CD8-positive, alpha-beta memory T cell (primary cell): ENCODE measurements around the gene LMF1. TPM values are rescaled to one million over a fixed set of nuclear protein-coding genes. Genes with fewer than 3 reads are reported as not detected.

Experiments used
- CTCF ChIA-PET: fragments of 350-600 bp; sonication (Branson Sonifier 250); formaldehyde crosslinking; loops from one replicate; lab custom pipeline; 2021; ENCODE audit warnings: antibody characterized with exemption; lab: Charles Lee
- POLR2A ChIA-PET: fragments of 350-600 bp; sonication (Branson Sonifier 250); formaldehyde crosslinking; loops from one replicate; lab custom pipeline; 2021; ENCODE audit warnings: antibody characterized with exemption; lab: Charles Lee
- DNase-seq, 5 donors: peaks; one replicate each; pipeline versions ENCODE4 v3.0.0 to v3.0.0-alpha.2; 2020 to 2022; ENCODE audit warnings: mixed read lengths in 1 of 5
- H3K27ac ChIP-seq: one replicate; pipeline ENCODE4 v1.7.0; 2013; ENCODE audit warnings: low read depth, mild to moderate bottlenecking, low read length, moderate library complexity
- H3K27me3 ChIP-seq: 2 replicates; pipeline ENCODE4 v1.7.0; 2013; ENCODE audit warnings: low read length, mild to moderate bottlenecking; ENCODE audit not compliant: insufficient read depth, poor library complexity, severe bottlenecking
- H3K36me3 ChIP-seq: 2 replicates; pipeline ENCODE4 v1.7.0; 2013; ENCODE audit warnings: mild to moderate bottlenecking, low read length, moderate library complexity; ENCODE audit not compliant: insufficient read depth
- H3K4me1 ChIP-seq: 2 replicates; pipeline ENCODE4 v1.7.0; 2013; ENCODE audit warnings: mild to moderate bottlenecking, low read length, moderate library complexity; ENCODE audit not compliant: insufficient read depth
- H3K4me3 ChIP-seq: 2 replicates; pipeline ENCODE4 v1.7.0; 2013; ENCODE audit warnings: mild to moderate bottlenecking, low read length
- H3K9me3 ChIP-seq: 2 replicates; pipeline ENCODE4 v1.7.0; 2013; ENCODE audit warnings: mild to moderate bottlenecking, low read length
- H3K27ac Mint-ChIP-seq, 8 donors: one replicate each; pipeline ENCODE4 v1.8.0; 2020 to 2021; ENCODE audit warnings: mixed read lengths in 8 of 8, mild to moderate bottlenecking in 6 of 8, inconsistent platforms in 3 of 8, moderate library complexity in 3 of 8
- H3K27me3 Mint-ChIP-seq, 2 donors: one replicate each; pipeline ENCODE4 v1.8.0; 2020 to 2021; ENCODE audit warnings: mixed read lengths in 2 of 2, mild to moderate bottlenecking in 1 of 2, moderate library complexity in 1 of 2
- H3K36me3 Mint-ChIP-seq, 3 donors: one replicate each; pipeline ENCODE4 v1.8.0; 2020 to 2021; ENCODE audit warnings: mixed read lengths in 3 of 3, inconsistent platforms in 1 of 3, mild to moderate bottlenecking in 1 of 3
- H3K4me1 Mint-ChIP-seq, 3 donors: one replicate each; pipeline ENCODE4 v1.8.0; 2020 to 2021; ENCODE audit warnings: mixed read lengths in 3 of 3, inconsistent platforms in 1 of 3, mild to moderate bottlenecking in 1 of 3
- H3K4me3 Mint-ChIP-seq, 7 donors: one replicate each; pipeline ENCODE4 v1.8.0; 2020 to 2021; ENCODE audit warnings: mixed read lengths in 7 of 7, mild to moderate bottlenecking in 6 of 7, moderate library complexity in 4 of 7, inconsistent platforms in 2 of 7
- H3K9me3 Mint-ChIP-seq, 5 donors: one replicate each; pipeline ENCODE4 v1.8.0; 2020 to 2022; ENCODE audit warnings: mixed read lengths in 5 of 5, mild to moderate bottlenecking in 3 of 5, moderate library complexity in 2 of 5, inconsistent platforms in 1 of 5
- polyA plus RNA-seq: library from polyadenylated mRNA; unstranded; fragments of 300-500 nt; fragmentation: Illumina TruSeq; gene quantifications from one replicate; pipeline ENCODE4 v1.2.3, GENCODE V29; 2021
- total RNA-seq, 2 experiments: library from RNA; stranded (reverse); gene quantifications; one replicate each; pipeline ENCODE4 v1.2.3, GENCODE V29; 2021

LMF1 gene
- total RNA-seq (10 to 100 TPM; 11.7 to 14.0 TPM), polyA plus RNA-seq (15.8 TPM)

DNA sequence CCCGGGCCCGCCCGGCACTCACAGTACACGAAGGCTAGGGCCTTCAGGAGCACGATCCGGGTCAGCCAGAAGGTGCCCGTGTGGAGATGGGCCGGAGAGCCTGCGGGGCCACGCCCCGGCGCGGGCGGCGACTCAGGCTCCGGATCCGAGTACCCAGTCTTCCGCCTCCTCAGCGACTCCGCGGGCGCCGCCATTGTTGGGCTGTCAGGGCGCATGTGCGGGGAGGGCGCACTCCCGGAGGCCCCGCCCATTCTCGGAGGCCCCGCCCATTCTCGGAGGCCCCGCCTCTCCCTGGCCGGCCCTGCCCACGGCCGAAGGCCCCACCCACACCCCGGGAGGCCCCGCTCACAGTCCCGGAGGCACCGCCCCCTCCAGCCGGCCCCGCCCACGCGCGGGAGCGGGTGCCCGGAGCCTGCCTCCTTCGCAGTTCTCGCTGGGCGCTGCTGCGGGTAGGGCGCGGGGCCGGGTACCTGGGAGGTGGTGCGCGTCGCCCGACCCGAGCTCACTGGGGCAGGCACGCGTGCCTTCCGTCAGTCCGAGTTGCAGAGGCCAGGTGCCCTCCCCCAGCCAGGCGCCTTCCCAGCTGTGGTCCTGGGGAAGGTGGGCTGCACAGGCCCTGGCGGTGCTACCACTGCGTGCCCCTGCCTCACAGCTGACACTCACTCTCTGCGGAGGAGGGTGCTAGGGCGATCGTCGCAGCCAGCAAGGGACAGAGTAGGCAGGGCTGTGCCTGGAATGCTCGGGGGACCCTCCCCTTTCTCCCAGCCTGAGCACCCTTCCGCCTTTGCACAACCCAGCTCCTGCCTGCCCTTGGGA is at the start of gene LMF1:
TSS of gene LMF1 (minus strand) at position 219 of the 816 bp plus-strand sequence. CDS start at position 215, 4 bp downstream.
- H3K27ac Mint-ChIP-seq = peak within 1 kb of the TSS; percentile 10 to 78 (median 54)
- peak; percentile 93 to 97 (median 96) for DNase-seq
- H3K27me3 Mint-ChIP-seq = no peaks in the 10 kb centered on the region
- no peaks in the 10 kb centered on the region for H3K9me3 Mint-ChIP-seq
- H3K36me3 Mint-ChIP-seq = peaks cover 0 to 25% (median 0%) of the 10 kb centered on the region in 3 donors
- Histone ChIP-seq H3K27ac (peak within 1 kb of the TSS; percentile 61), H3K36me3 (no peaks in the 10 kb centered on the region), H3K9me3 (no peaks in the 10 kb centered on the region), H3K4me3 (peak within 1 kb of the TSS; percentile 73), H3K4me1 (peaks cover 16% of the 10 kb centered on the region), H3K27me3 (no peaks in the 10 kb centered on the region)
- peak within 1 kb of the TSS; percentile 73 to 90 (median 83) for H3K4me3 Mint-ChIP-seq
- peaks cover 13 to 30% (median 26%) of the 10 kb centered on the region in 3 donors for H3K4me1 Mint-ChIP-seq
- ChIA-PET POLR2A (interaction anchor here (1.0 kb wide), 1 partner anchor 11 kb away, joined by 3 read pairs; no protein-coding TSS in a partner anchor), CTCF (no interaction called here)

DNA sequence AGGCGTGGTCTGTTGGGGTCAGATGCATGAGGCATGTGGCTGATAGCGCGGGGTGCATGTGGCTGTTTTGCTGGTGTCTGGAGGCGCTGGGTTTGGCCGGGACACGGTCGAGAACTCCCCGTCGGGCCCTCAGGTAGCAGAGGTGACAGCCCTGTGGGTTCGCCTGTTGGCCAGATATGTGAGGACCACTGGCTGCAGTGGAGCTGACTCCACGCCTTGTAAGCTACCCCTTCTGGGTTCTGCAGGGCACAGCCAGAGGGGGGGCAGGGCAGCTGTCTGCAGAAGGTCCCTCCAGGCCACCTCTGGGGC is 49.3 kb upstream of the LMF1 start:
- POLR2A ChIA-PET = no interaction called here
- no peaks in the 10 kb centered on the region for H3K9me3 ChIP-seq
- no peaks in the 10 kb centered on the region for H3K27me3 ChIP-seq
- Mint-ChIP-seq H3K4me1 (no peaks in the 10 kb centered on the region), H3K36me3 (no peaks in the 10 kb centered on the region), H3K27me3 (no peaks in the 10 kb centered on the region), H3K4me3 (no peak overlapping the region), H3K9me3 (no peaks in the 10 kb centered on the region), H3K27ac (no peak overlapping the region)
- CTCF ChIA-PET = no interaction called here
- no peak overlapping the region for H3K4me3 ChIP-seq
- H3K27ac ChIP-seq = no peak overlapping the region
- no peaks in the 10 kb centered on the region for H3K4me1 ChIP-seq
- H3K36me3 ChIP-seq = no peaks in the 10 kb centered on the region
- DNase-seq = no peak

DNA sequence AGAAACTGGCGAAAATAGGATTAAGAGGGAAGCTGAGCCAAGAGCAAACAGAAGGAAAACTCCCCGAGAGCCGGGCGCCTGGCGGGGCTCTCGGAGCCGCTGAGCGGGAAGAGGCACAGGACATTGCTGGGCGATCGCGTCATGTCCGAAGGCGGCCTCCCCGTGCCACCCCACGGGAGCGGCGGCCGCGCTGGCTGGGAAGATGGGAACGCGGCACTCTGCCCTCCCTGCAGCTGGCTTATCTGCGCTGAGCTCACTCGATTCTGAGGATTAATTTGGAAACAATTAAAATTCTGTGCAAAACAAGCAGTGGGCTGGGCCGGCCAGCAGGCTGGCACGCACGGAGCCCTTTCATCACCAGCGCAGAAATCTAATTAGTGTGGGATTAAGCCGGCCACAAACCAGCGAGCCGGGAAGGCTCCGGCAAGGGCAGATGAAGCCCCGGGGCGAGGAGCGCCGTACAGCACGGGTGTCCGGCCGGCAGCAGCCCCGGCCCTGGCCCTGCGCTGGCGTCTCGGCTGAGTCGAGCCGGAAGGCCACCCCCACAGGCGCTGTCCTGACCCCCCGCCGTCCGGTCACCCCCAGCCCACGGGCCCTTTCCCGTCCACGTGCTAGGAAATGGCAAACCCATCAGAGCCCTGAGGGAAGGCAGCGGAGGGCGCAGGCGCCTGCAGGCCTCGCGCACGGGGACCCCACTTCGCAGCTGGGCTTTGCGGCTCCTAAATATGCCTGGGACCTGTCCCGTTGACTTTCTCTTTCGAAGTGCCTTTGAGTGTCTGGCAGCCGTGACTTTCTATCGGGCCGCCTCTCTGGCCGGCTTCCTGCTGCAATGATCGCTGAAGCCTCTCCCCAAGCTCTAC is 48.7 kb upstream of the LMF1 start:
- Histone ChIP-seq H3K27me3 (no peaks in the 10 kb centered on the region), H3K4me1 (no peaks in the 10 kb centered on the region), H3K4me3 (no peak overlapping the region), H3K9me3 (no peaks in the 10 kb centered on the region), H3K36me3 (no peaks in the 10 kb centered on the region), H3K27ac (no peak overlapping the region)
- Mint-ChIP-seq H3K4me1 (no peaks in the 10 kb centered on the region), H3K27ac (no peak overlapping the region), H3K4me3 (no peak overlapping the region), H3K36me3 (no peaks in the 10 kb centered on the region), H3K27me3 (no peaks in the 10 kb centered on the region), H3K9me3 (no peaks in the 10 kb centered on the region)
- no peak for DNase-seq
- POLR2A ChIA-PET = no interaction called here
- CTCF ChIA-PET = no interaction called here

DNA sequence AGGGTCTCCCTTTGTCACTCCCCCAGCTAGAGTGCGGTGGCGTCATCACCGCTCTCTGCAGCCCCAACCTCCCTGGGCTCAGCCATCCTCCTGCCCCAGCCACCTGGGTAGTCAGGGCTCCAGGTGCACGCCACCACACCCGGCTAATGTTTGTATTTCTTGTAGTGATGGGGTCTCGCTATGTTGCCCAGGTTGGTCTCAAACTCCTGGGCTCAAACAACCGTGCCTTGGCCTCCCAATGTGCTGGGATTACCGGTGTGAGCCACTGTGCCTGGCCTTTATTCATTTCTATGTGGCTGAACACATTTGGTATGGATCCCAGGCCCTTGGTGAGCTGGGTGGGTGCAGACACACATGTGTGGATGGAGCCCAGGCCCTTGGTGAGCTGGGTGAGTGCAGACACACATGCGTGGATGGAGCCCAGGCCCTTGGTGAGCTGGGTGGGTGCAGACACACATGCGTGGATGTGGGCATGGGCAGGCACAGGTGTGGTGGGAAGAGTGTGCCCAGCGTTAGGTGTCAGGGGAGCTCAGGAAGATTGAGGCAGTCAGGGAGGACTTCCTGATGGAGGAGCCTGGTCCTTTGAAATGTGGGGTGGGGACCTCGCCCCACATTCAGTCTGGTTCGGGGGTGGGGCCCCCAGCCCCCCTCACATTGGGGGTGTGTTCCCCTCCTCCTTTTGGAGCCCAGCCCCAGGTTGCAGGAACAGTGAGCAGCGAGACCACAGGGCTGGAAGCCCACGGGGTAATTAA is 47.8 kb upstream of the LMF1 start:
- H3K4me3 ChIP-seq = no peak overlapping the region
- POLR2A ChIA-PET = no interaction called here
- Mint-ChIP-seq H3K27ac (no peak overlapping the region), H3K9me3 (no peaks in the 10 kb centered on the region), H3K4me1 (no peaks in the 10 kb centered on the region), H3K4me3 (no peak overlapping the region), H3K36me3 (no peaks in the 10 kb centered on the region), H3K27me3 (no peaks in the 10 kb centered on the region)
- CTCF ChIA-PET = no interaction called here
- H3K27me3 ChIP-seq = no peaks in the 10 kb centered on the region
- no peak overlapping the region for H3K27ac ChIP-seq
- H3K9me3 ChIP-seq = no peaks in the 10 kb centered on the region
- H3K36me3 ChIP-seq = no peaks in the 10 kb centered on the region
- DNase-seq = no peak
- H3K4me1 ChIP-seq = no peaks in the 10 kb centered on the region

DNA sequence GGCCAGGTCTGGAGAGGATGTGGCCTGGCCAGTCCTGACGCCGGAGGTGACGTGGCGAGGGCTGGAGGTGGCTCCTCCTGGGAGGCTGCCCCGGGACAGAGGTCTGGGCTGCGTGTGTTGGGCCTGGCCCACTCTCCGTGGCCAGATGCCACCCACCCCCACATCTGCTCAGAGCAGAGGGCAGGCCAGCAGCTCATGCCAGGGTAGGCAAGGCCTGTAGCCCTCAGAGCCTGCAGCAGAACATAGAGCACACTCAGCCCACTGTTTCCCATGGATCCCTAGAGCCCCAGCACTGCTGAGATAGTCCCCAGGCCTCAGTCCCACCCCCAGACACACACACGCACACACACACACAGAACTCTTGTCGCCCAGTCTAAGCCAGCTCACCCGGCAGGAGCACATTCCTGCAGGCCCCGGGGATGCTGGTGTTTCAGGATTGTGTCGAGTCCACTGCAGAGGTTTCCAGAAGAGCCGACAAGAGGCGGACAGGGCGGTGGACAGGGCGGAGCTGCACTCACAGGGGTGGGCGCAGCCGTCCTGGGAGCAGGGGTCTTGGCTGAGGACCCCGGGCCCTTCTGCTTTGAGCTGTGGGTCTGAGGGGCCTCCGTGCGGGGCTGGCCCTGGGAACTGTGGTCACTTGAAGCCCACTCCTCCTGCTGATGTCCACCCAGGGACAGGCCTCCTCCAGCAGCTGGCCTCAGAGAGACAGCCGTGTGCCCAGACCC is 44.1 kb upstream of the LMF1 start:
- no peaks in the 10 kb centered on the region for H3K4me1 Mint-ChIP-seq
- ChIA-PET CTCF (no interaction called here), POLR2A (no interaction called here)
- no peaks in the 10 kb centered on the region for H3K36me3 ChIP-seq
- no peaks in the 10 kb centered on the region for H3K9me3 Mint-ChIP-seq
- peak overlapping the region in 1 of 8 donors; percentile 23 for H3K27ac Mint-ChIP-seq
- no peak overlapping the region for H3K4me3 Mint-ChIP-seq
- H3K4me1 ChIP-seq = no peaks in the 10 kb centered on the region
- H3K27me3 Mint-ChIP-seq = peaks cover 0 to 5% of the 10 kb centered on the region in 2 donors
- H3K36me3 Mint-ChIP-seq = no peaks in the 10 kb centered on the region
- no peak for DNase-seq
- H3K4me3 ChIP-seq = no peak overlapping the region
- no peak overlapping the region for H3K27ac ChIP-seq
- no peaks in the 10 kb centered on the region for H3K9me3 ChIP-seq
- no peaks in the 10 kb centered on the region for H3K27me3 ChIP-seq

DNA sequence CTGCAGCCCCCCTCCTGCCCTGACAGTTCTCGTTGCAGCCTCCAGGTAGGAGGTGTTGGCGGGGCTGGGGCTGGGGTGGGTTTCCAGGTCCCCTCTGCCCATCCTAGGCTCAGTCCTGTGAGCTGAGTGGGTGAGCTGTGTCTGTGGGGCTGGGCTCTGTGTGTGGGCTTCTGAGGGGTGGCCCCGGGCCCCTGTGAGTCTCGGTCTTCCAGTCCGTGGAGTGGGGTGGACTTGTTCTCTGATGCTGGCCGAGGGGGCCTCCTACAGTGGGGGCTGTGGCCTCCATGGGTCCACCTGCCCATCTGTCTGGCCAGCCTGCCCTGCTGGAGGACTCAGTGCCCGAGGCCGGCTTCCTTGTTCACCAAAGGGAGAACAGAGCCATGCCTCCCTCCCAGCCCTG is 43.4 kb upstream of the LMF1 start:
- no peaks in the 10 kb centered on the region for H3K9me3 ChIP-seq
- Mint-ChIP-seq H3K36me3 (no peaks in the 10 kb centered on the region), H3K27ac (no peak overlapping the region), H3K4me3 (no peak overlapping the region), H3K27me3 (peaks cover 0 to 5% of the 10 kb centered on the region in 2 donors), H3K9me3 (no peaks in the 10 kb centered on the region), H3K4me1 (no peaks in the 10 kb centered on the region)
- no peaks in the 10 kb centered on the region for H3K27me3 ChIP-seq
- H3K27ac ChIP-seq = no peak overlapping the region
- POLR2A ChIA-PET = no interaction called here
- no peaks in the 10 kb centered on the region for H3K36me3 ChIP-seq
- CTCF ChIA-PET = interaction anchor here (1.0 kb wide), 1 partner anchor 50 kb away, joined by 3 read pairs; no protein-coding TSS in a partner anchor
- no peak for DNase-seq
- H3K4me1 ChIP-seq = no peaks in the 10 kb centered on the region
- H3K4me3 ChIP-seq = no peak overlapping the region

DNA sequence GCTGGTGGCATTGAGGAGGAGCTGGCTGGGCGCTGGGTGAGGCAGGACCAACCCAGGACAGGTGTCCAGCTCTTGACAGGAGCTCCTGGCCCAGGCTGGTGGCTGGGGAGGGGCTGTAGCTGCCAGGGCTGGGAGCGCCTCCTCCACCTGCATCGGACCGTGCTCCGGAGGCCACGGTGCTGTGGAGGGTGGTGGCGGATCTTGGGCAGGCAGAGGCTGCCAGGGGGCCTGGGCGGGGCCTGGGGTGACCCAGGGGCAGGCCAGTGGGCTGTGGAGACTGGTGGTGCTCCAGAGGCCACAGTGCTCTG is 42.8 kb upstream of the LMF1 start:
- Histone ChIP-seq H3K4me3 (no peak overlapping the region), H3K36me3 (no peaks in the 10 kb centered on the region), H3K27ac (no peak overlapping the region), H3K9me3 (no peaks in the 10 kb centered on the region), H3K27me3 (no peaks in the 10 kb centered on the region), H3K4me1 (no peaks in the 10 kb centered on the region)
- no peak overlapping the region for H3K4me3 Mint-ChIP-seq
- no peaks in the 10 kb centered on the region for H3K36me3 Mint-ChIP-seq
- no peak overlapping the region for H3K27ac Mint-ChIP-seq
- H3K9me3 Mint-ChIP-seq = no peaks in the 10 kb centered on the region
- H3K4me1 Mint-ChIP-seq = no peaks in the 10 kb centered on the region
- ChIA-PET CTCF (interaction anchor here (1.0 kb wide), 1 partner anchor 49 kb away, joined by 3 read pairs; no protein-coding TSS in a partner anchor), POLR2A (no interaction called here)
- DNase-seq = no peak
- peaks cover 4 to 10% of the 10 kb centered on the region in 2 donors for H3K27me3 Mint-ChIP-seq
